Dedifferentiated amniotic fluid mesenchymal stem cell (primary cell): Measurements from ENCODE around the gene ATP6V1B1.

ENCODE experiments used
- DNase-seq: peaks from one replicate; pipeline ENCODE4 v3.0.0-alpha.2; 2016; ENCODE audit errors: extremely low spot score

ATP6V1B1 gene

DNA sequence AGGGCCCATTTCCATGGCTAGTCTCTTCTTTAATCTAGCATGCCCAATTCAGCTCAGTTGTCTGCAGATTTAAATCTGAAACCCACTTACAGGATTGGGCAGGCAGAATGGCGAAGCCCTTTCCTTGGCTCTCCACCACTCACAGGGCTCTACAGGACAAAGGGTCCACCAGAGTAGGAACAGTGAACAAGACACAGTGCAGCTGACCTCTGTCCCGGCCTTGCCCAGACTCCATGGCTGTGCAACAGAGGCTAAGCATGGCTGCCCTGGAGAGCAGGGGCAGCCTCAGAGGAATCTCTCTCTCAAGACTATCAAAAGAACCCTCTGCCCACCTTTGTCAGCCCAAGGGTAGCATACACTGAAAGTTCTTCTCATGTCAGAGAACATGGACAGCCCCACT is 9.7 kb upstream of the ATP6V1B1 start:
- no peak for DNase-seq

DNA sequence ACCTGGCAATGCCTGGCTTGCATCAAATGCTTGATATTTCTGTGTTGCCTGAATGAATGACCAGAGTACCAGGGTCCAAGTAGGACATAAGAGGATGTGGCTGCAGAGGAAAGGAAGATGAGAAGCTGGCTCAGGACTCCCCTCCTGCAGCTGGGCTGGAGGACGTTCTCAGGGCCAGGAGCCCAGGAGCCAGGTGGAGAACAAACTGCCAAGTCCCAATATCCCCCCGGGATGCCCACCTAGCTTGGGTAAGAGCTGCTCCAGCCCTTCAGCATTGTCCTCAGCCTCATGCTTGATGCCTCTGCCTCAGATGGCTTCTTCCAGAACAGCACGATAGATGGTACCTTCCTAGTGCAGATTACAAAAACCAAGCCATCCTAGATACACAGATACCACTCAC is 8.6 kb upstream of the ATP6V1B1 start:
- no peak for DNase-seq

DNA sequence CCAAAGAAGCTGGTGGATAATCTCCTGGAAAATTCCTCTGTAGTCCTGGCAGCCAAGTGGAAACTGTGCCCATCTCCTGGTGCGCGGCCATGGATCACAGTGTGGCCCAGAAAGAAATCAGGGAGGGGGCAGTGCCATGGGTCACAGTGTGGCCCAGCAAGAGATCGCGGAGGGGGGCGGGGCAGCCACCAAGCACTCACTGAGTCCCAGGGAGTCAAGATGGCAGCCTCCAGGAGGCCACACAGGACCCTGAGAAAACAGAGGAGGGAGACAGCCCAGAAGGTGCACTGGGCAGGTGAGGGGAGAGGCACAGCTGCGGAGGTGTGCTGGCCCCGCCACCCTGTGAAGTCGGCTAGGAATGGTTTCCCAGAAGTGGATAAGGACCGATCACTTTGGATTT is 8.1 kb upstream of the ATP6V1B1 start:
- no peak for DNase-seq

DNA sequence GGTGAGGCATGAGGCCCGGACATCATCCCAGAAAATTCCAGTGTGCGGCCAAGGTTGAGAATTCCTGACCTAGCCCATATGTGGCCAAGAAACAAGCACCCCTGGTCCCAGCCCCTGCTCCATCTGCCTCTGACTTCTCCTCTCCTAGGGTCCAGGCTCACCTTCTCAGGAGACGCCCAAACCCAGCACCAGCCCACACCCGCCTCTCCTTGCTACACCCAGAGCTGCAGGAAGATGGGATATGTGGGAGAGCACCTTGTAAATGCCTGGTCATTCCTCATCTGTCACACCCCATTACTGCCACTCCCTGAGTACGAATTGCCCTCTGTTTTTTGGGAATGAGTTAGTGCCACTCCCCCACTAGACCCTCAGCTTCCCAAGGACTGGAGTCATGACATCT is 7.3 kb upstream of the ATP6V1B1 start:
- DNase-seq = no peak

DNA sequence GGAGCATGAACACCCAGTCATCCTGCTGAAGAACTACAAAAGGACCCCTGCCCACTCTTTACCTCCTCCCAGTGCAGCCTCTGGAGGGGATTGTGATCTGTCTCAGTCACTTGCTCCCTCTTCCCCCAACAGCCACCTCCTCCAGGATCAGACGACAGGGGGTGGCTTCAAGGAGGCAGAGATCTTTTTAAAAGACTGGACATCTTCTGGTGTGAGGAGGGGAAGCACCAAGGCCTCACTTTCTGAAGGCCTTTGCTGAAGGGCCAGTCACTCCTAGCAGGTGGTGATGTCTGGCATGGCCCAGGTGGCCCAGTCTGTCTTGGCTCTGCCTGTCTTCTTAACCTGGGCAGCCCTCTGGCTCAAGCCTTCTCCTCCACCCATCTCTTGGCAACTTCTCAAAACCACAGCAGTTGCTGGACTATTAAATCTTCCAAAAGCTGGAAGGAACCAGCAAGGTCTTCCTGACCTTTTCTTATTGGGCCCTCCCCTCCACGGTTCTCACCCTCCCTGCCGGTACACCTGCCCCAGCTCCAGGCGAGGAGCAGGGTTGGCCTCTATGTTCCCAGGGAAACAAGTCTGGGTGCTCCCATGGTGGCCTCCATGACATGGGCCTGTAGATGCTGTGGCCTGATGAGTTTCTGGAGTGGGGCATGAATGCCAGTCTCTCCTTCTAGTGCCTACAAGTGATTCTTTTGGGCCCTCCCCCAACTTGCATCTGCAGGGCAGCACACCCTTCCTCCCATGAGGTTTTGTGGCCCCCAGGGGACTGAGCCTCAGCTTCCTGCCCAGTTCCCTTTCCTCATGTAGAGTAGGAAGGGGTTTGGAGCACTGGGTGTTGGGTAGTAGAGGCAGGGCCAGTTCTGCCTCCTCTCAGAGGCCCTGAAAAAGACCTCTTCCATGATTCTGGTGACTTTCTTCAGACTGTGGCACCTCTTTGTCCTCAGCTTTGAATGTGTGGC is 5.0 kb upstream of the ATP6V1B1 start:
- no peak for DNase-seq

DNA sequence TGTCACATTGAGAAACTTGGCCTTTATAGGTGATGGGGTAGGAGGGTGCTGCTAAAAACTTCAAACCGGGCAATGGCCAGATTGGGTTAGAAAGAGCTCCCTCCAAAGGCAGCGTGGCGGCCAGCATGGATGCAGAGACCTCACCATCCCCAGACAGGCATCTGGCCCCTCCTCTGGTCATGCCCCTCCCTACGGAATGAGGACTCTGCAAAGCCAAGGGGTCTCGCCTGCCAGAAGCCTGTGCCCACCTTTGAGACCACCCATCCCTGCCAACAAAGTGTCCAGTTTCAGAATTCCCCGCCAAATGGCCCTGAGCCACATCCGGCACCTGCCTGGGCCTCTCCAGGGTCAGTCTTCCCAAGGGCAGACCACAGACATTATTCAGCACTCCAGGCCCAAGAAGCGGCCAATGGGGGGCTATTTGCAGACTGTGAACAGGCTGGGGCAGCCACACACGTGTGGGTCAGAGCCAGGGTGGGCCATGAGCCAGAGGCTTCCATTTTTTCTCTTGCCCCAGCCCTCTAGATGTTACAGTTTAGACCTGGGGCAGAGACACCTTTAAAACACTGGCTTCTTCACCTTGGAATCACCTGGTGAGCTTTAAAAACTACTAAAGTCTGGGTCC is 4.2 kb upstream of the ATP6V1B1 start:
- no peak for DNase-seq

DNA sequence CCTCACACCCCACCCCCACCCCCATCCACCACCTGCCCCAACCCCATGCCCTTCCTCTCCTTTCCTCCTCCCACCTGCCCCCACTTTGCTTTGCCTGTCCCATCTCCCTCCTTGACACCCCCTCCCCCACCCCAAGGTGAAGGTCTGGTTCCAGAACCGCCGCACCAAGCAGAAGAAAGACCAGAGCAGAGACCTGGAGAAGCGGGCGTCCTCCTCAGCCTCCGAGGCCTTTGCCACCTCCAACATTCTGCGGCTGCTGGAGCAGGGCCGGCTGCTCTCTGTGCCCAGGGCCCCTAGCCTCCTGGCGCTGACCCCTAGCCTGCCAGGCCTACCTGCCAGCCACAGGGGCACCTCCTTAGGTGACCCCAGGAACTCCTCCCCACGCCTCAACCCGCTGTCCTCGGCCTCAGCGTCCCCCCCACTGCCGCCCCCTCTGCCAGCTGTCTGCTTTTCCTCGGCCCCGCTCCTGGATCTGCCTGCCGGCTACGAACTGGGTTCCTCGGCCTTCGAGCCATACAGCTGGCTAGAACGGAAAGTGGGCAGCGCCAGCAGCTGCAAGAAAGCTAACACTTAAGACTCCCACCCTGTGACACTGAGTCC is 3.0 kb upstream of the ATP6V1B1 start:
- DNase-seq = no peak

DNA sequence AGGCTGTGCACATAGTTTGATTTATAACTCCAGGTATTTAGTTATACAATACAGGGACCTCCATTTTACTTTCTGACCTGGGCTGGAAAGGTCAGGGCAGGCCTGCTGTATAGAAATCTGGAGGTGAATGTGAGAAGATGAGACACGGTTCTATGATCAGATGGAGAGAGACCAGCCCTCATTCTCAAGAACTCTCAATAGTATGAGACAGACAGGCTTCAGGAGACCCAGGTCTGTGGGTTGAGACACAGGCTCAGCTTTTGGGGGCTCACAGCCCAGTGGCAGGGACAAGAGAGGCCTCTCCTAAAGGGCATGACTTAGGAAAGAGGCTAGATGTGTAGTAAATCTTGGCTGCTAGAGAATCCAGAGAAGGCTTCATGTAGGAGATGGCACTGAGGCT is 719 bp upstream of the ATP6V1B1 start:
- DNase-seq = no peak

DNA sequence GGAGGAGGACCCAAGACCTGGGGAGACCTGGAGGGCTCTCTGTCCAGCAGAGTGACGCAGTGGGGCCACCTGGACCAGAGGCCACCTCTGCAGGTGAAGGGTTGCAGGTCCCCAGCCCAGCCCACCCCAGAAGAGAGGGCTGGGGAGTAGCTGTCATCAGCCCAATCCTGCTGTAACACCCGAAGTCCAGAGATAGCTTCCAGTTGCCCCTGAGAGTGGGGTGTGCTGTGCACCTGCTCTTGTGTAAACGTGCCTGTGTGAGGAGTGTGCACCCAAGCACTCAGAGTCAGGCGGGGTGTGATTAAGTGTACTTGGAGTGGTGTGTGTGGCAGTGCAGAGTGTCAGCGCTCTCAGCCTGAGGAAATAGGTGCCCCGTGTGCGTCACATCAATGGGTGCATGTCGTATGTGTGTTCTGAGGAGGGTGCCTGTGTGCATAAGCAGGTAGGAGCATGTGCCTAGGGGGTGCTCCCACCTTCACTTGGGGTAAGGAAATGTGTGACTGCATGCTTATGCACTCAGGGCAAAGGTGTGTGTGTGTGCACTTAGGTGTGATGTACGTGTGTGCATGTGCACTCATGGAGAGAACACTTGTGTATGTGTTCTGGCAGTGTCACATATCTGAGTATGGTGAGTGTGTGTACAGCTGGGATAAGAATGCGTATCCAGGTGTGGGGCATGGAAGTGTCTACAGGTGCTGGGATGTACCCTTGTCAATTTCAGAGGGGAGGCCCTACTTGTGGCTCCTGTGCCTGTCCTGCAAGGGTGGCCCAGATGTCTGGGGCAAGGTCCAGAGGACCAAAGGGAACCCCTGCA is 672 bp downstream of the ATP6V1B1 start:
- no peak for DNase-seq

DNA sequence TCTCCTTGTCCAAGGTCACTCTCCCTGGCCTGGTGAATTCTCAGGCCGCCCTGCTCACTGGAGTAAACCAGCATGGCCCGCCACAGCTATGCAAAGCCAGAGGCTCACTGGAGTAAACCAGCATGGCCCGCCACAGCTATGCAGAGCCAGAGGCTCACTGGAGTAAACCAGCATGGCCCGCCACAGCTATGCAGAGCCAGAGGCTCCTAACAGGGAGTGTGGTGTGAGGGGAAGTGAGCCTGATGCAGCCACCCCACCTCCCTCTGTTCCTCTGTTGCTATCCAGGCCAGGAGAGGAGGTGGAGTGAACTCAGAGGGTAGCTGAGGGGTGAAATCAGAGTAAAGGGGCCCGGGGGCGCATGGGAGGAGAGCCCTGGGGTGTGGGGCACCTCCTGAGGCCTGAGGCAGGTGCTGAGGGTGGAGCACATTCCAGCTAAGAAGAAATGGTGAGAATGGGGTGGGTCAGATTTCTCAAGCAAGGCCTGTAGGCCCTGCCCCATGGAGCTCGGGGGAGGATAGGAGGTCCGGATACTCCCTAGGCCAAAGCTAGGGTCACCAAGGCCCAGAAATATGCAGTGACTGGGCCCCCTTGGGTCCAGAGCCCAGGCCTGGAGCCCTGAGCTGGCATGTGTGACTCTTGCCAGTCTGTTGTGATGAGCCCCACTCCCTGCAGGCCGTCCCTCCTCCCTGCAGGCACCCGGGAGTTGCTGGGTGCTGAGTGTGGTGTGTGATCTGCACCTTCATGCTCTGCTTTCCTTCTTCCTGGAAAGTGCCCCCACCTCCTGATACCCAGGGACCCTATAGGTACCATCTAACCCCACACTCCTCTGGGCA is 1.5 kb downstream of the ATP6V1B1 start:
- DNase-seq = no peak

DNA sequence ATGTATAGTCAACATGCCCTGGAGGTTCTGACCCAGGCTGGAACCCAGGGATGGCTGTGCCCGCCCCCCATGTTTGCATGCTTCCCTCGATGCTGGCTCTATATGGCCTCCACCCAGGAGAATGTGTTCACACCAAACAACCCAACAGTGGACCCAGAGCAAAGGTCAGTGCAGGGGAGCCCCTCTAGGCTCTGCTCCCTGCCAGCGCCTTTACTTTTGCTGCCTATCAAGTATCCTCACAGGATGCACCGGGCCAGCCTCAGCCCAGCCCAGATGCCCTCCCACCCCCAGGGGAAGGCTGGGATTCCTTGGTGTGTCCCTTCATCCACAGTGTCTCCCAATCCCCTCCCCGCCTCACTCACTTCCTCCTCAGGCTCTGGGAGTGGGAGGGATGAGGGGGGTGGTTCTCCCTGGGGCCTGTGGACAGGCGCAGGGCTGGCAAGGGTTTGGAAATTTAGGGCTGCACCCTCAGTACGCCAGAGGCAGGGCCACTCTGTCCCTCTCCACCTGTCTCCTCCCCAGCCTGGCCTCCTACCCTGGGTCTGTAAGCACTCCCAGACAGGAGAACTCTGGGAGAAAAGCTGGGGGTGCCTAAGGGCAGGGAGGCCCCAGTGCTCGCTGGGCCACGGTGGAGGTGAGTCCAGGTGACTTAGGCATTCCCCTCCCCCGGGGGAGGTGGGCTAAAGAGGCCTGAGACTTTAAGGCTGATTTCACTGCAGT is 2.3 kb downstream of the ATP6V1B1 start:
- no peak for DNase-seq

DNA sequence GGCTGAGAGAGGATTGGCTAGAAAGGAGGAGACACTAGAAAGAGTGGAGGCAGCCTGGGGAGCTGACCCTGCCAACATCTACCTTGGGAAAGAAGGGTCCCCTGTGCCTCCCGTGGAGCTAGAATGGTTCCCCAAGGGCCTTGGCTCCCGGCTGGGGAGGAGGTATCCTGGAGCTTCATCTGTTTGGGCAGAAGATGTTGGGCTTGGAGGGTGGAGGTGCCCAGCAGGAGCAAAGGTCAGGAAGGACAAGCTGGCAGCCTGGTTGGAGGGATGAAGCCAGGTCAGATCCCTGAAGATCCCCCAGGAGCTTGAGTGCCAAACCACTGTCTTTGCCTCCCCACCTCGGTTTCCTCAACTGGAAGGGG is 2.9 kb downstream of the ATP6V1B1 start:
- DNase-seq = no peak

DNA sequence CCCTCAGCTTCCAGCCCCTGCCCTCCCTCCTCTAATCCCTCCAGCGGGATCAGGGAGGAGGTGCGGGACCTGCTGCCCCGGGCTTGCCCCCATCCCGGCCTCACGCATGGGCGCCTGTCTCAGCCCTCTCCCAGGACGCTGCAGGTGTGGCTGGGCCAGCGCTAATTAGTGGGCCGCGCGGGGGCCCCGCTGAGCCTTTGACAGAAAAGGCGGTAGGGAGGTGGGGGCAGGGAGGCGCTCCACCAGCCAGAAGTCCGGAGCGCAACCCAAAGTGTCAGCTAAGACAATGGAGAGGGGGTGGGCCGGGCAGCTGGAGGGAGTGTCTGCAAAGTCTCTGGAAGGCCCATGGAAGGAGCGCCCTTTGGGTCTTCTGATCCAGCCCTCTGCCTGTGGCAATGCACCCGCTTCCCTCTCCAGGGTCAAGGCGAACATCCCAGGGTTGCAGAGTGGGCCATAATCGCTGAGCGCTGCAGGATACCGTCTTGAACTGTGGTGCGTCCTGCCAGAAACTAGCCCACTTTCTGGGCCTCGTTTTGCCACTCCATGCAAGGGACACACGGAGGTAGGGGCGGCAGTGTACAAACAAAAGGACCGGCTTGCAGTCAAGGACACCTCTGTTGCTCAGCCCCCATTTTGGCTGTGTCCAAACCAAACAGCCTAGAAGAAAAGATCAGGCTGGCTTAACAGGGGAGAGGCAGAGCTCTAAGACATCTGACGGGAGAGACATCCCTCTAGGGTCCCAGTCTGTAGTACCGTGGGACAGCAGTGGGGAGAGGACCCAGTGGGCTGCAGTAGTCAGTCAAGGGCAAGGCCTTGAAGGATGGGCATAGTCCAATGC is 3.5 kb downstream of the ATP6V1B1 start:
- DNase-seq = no peak

DNA sequence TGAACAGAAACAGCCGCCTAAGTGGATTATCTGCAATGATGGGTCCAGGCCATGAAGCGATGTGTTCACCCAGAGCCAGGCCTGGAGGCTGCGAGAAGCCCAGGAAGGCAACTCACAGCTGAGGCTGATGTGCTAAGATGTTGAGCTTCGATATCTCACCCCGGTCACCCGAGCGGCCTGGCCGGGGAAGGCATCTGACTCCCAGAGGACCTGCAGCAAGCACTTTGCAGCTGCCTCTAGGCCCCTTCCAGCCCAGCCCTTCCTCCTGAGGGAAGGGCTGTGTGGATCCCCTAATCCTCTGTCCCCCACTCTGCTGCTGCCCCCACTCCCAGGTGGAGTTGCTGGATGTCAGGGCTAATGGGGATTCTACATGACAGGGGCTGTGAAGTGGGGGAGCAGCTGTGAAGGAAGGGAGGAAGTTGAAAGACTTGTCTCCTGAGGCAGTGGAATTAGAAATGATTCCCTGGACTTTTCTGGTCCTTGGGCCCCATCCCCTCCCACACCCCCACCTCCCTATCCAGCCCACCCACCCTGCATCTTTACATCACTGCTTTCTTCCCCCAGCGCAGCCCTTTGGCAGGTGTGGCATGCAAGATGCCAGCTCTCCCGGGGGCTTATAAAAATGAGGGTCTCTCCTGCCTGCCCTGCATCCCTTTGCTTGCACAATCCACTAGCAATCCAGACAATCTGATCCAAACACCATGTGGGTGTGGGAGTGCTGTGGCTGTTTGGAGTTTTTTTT is 4.3 kb downstream of the ATP6V1B1 start:
- DNase-seq = no peak

DNA sequence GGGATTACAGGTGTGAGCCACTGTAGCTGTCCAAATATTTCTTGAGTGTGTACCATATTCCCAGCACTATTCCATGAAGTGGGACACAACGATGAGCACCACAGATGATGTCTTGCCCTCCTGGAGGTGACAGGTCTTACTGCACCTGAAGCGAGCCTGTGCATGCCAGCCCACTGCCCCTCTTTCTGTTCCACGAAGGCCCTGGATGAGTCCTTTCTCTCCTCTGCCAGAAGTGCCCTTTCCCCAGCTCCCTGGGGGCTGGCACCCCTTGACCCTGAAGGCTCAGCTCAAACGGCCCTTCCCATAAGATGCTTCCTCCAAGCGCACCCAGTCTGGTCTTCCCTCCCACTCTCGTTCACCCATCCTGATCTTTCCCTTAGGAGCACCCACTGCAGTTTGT is 5.5 kb downstream of the ATP6V1B1 start:
- DNase-seq = no peak

DNA sequence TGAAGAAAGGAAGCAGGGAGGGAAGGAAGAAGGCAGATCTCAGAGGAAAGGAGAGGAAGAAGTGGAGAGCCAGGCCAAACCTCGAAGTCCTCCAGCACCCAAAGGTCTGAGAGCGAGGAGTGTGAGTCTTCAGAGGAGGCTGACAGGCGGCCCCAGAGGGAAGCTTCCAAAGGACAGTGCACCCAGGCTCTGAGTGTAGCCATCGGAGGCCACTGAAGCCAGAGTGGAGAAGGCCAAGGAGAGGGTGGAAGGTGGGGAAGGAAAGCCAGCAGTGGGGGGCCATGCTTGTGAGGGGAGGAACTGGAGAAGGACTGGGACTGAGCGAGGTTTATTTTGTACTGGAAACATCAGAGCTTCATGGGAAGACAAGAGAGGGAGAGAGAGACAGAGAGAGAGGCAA is 6.0 kb downstream of the ATP6V1B1 start:
- DNase-seq = no peak

DNA sequence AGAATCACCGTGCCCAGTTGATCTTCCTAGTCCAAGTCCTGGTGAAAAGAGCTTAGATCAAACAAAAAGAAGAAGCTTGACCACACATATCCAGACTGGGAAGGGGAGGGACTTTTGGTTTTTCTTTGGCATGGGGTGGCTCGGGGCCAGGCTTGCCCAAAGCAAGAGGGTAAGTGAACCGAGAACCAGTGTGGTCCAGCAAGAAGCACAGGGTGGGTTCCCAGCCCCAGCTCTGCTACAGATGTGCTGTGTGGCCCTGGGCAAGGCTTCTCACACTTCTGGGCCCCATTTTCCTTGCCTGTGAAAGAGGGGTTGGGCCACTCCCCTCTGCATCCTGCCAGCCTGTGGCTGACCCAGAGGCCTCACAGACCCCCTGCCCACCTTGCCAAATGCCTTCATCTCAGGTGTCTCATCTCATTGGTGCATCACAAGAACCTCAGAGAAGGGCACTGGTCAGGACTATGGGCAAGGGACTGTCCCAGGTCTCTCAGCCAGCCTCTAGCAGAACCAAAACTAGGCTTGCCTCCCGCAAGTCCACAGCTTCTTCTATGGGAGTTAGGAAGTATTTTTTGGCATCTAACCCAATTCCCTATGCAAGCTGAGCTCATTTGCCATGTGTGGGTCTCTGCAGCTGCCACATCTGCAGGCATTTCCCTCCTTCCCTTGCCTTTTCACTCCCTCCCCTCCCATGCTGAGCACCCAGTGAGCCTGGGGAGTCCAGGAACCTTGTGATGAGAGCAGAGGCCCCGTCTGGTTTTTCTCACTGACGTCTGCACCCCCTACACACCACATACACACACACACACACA is 6.9 kb downstream of the ATP6V1B1 start:
- no peak for DNase-seq

DNA sequence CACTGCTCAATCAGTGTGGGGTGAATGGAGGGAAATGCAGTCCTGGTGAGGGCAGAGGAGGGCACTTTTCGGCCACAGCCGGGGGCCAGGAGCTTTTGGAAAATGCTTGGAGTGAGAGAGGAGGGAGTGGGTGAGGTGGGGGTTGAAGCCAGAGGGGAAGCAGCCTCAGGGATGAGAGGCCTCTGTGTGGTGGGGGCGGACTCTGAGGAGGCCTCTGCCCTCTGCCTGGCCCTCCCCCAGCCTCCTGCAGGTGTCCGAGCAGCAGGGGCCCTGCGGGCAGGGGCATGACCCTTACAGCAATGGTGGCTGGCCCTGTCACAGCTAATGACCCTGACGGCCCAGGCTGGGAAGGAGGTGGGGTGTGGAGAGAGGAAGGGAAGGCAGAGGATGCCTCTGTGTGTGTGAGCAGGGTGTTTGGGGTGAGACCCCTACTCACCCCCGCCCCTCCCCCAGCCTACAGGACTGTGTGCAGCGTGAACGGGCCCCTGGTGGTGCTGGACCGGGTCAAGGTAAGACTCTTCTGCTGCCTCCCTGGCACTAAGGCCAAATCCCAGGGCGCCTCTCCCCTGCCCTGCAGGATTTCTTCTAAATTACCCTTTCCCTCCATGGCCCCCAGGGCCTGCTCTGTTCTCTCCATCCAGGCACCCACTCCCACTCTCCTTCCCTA is 7.6 kb downstream of the ATP6V1B1 start:
- no peak for DNase-seq
